Bone marrow (tissue), 2 donors: ENCODE measurements around the gene C1orf35.

Source experiments
- DNase-seq, 2 donors: peaks; one replicate each; lab custom pipeline; 2025; lab: John Stamatoyannopoulos, UW

C1orf35 gene

GRCh38 chr1:228109073-228109961, 6.2 kb upstream of the C1orf35 start, which contains the start of gene MRPL55:
MRPL55 (minus strand) TSS chr1:228109299; CDS start chr1:228108260, 1,039 bp downstream.
- DNase-seq, result peak; percentile 87 to 97

GRCh38 chr1:228108742-228109072, 5.6 kb upstream of the C1orf35 start:
- DNase-seq, result no peak

GRCh38 chr1:228108055-228108690, 5.0 kb upstream of the C1orf35 start:
- no peak for DNase-seq

GRCh38 chr1:228107636-228108035, 4.5 kb upstream of the C1orf35 start:
- no peak for DNase-seq

DNA sequence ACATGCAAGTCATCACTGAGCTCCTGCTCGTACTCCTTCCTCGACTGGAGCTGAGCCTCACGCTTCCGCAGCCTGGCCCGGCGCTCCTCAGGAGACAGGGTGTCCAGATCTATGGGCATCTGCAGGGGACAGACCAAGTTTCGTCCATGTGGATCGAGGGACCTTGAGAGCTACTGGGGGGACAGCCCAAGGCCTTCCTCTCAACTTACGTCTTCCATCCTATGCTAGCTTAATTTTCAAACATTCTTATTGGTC, 3.6 kb upstream of the C1orf35 start:
- DNase-seq, result no peak

DNA sequence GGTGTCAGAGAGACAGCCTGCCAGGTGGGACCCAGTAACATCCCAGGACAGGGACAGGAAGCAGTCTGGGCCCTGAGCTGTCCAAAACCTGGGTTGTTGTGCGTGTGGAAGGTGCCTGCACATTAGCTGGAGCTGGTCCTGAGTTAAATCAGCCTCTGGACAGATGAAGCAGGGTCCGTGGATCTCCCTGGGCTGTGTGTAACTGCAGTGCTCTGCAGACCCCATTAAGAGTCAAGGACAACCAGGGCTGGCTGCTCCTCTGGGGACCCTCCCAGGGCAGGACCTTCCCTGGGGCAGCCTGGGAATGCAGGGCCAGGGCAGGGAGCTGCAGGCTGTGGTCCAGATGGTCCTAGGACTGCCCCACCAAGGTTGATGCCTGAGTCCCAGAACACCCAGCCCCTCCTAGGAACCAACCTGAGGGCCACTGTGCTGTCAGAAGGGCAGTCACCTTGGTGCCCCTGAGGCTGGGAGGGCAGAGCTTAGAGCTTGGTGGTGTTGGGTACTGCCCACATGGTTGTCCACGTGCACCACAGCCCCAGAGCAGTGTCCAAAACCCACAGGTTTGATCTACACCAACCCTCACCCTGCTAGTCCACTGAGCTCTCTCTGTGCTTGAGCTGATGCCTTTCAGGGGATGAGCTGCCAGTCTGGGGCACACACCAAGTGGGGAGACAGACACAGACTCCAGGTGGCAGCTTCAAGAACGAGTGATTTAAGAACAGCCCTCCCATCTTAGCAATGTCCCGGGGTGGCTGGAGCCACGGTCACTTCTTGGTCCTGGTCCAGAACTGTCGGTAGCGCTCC, 3.1 kb upstream of the C1orf35 start:
- no peak for DNase-seq

DNA sequence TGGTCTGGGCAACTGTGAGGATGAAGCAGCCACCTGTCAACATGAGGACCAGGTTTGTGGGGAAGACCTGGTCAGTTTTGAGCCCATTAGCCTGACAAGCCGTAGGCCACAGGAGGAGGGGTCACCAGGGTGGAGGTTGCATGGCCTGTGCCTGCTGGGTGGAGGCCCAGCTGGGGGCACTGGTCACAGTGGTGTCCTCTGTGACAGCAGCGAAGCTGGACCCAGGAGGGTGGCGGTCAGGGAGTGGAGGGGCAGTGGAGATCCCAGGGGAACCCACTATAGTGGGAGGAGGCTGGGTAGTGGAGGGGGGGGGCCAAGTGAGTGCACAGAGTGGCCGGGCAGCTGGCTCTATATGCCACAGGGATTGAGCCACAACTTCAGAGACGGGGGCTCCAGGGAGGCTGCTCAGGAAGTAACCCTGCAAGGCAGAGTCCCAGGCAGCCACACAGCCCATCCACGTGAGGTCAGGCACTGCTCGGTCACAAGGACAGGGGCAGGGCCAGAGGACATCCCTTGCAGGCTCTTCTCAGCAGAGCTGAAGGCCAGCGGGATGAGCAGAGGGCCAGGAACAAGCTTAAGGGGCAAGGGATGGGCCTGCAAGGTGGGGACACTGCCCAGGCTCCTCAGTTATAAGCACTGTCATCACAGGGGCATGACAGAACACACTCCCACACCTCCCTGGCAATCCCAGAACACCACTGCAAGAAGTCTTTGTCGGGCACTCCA, 2.3 kb upstream of the C1orf35 start:
- DNase-seq, result no peak

DNA sequence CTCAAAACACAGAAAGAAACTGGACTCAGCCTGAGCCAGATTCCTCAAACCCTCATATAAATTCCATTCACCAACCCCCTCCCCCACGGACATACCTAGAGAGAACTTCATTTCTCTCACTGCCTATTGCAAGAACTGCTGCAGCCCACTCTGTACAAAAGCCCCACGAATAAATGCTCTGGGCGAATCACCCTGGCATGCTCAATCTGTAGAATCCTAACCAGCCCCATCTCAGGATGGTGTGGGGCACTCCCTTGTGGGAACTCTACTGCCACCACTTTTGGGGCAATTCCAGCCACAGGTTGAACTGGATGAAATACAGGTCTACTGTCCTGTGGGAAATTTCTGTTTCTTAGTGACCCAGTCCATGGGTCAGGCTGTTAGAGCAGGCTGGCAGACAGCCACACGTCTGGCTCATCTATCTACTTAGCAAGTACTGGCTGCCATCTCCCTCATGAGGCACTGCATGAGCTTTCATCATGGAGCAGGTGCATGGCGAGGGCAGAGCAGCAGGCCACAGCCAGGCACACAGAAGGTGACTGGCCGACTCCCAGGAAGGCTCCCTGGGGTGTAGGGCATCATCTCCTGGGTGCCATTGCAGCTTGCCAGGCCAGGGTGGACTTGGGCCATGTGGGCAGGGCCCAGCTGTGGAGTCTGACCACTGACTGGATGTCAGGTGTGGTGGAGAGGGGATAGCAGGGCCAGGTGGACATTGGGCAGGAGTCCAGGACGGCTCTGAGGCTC, 1.6 kb upstream of the C1orf35 start:
- DNase-seq, result no peak

GRCh38 chr1:228101994-228102790, 933 bp downstream of the C1orf35 start:
- DNase-seq, result peak in 1 of 2 donors; percentile 65

DNA sequence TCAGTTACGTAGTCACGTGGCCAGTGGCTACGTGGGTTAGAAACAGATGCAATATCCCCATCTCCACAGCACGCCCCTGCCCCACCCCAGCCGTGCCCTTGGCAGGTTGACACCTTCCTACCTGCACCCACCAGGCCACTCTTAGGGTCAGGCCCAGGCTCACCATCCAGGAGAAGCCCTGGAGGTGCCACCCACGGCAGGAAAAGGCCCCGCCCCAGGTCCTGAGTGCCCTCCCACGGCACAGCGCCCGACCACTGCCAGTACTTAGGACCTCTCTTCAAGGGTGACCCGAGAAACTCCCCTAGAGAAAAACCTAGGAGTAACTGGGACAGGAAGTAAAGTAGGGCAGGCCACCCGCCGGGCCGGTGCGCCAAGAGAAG, 1.5 kb downstream of the C1orf35 start:
- no peak for DNase-seq

DNA sequence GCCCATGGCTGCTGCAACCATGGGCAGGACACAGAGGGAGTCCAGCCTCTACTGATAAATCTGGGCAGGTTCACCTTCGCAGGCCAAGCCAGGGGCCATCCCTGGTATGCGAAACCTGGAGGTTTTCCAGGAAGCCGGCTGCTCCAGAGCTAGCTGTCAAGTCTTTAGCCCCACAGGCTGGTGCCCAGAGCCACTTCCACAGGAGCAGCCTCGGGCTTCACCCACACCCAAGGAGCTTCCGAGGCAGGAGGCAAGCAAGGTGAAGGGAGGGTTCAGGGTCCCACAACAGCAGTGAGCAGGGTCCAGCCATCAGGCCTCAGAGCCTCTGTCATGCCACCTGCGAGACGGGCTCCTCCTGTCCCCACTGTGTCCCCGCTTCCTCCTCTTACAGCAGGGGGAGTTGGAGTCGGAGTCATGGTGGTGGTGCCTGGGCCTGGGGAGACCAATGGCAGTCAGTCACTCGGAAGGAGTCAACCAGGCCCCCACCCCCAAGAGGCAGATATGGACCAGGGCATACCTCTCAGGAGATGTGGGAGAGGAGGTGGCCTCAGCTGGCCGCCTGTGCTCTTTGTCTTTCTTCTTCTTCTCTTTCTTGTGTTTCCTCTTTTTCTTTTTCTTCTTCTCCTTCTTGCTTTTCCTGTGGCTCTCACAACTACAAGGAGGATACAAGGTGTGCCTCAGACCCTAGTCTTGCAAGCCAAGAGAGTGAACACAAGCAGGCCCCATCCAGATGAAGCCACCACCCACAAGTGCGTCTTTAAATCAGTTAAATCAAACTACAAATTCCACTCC, 2.1 kb downstream of the C1orf35 start:
- no peak for DNase-seq

DNA sequence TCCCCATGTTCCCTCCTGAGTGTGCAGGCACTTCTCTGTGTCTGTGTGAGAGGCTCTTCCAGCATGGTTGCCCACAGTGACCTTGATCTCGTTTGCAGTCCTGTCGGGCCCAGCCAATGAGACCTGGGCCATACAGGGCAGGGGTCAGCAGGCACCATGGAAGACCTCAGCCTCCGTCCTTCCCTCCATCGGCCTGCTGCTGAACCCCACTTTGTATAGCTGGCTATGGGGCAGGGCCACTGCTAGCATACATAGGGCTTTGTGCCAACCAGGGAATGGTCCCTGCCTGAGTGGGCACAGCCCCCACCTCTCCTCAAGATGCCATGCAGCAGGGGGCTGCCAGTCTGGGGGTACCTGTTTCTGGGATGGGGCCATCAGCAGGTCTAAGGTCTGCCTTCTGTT, 3.8 kb downstream of the C1orf35 start:
- no peak for DNase-seq

- DNase-seq, result no peak
These were observed 4.7 kb downstream of the C1orf35 start for GRCh38 chr1:228098323-228098931.

DNA sequence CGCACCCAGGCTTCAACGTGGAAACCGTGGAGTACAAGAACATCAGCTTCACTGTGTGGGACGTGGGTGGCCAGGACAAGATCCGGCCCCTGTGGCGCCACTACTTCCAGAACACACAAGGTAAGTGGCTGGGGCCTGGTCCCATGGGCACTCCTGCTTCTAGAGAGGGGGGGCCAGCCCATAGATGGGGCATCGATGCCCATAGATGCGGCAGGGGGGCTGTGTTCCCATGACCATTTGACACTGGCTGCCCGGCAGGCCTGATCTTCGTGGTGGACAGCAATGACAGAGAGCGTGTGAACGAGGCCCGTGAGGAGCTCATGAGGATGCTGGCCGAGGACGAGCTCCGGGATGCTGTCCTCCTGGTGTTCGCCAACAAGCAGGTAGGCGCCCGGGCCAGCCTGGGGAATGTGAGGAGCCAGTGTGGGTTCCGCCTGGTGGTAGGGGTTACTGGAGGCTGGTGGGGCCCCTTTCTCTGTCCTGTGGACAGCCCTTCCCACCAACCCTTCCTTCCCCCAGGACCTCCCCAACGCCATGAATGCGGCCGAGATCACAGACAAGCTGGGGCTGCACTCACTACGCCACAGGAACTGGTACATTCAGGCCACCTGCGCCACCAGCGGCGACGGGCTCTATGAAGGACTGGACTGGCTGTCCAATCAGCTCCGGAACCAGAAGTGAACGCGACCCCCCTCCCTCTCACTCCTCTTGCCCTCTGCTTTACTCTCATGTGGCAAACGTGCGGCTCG, 5.6 kb downstream of the C1orf35 start:
- DNase-seq, result no peak

DNA sequence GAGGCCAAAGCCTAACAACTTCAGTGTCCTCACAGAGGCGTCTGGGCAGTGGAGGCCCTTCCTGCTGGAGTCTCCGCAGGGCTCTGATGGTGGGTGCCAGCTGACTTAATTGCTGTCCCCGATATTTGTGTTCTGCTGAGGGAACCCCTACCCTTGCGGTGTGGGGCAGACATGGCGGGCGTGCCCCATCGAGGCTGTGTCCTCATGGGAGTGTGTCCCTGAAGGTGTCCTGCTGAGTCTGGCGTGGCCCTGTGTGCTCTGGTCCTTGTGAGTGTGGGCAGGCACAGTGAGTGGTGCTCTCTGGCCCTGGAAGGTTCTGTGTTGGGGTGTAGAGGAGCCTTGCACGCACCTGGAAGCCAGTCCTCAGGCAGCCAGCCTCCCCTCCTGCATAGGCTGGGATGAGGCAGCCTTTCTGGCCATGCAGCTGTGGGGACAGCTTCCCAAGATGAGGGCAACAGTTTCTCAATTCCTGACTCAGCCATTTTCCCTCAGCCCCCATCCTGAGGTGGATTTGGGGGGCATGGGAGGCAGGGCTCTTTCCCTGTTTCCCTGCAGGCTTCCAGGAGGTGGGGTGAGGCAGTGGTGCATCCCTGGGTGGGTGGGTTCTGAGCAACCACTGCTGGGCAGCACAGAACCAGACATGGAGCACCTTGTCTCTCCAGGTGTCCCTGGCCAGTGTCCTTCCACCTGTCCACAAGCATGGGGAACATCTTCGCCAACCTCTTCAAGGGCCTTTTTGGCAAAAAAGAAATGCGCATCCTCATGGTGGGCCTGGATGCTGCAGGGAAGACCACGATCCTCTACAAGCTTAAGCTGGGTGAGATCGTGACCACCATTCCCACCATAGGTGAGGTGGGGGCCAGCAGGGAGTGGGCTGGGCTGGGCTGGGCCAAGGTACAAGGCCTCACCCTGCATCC, 6.5 kb downstream of the C1orf35 start:
- no peak for DNase-seq

- DNase-seq, result no peak
These were observed 7.2 kb downstream of the C1orf35 start for GRCh38 chr1:228095938-228096337.

DNA sequence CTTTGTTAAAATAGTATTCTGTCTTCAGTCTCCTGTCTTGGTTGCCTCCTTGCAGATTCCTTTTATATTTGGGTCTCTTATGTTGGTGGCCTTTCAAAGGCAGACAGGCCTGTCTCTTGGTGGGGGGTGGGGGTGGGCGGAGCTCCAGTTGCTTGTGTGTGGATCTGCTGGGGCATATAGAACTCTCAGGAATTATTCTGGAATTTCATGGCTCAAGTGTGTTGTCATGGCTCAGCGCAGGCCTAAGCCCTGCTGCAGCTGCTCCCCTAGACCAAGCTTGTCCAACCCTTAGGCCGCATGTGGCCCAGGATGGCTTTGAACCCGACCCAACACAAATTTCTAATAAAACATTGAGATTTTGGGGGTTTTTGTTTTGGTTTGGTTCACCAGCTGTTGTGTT, 8.0 kb downstream of the C1orf35 start:
- DNase-seq, result no peak
